ENCODE results near the gene FARSA. TPM values are rescaled to one million over a fixed set of nuclear protein-coding genes. Genes with fewer than 3 reads are reported as not detected.
A peak's percentile ranks its signal among the peaks of the same experiment; 100 is the strongest.

FARSA gene
- total and polyA plus RNA-seq, 2 of the 13 experiments (the other 11 are each of a cell fraction or from before 2014, with no cell fraction given), result 25.9 to 72.0 TPM

GRCh38 chr19:12957389-12957952 is 24.0 kb upstream of the FARSA start (continued):
- TF ChIP-seq RNF219 (CRISPR knock-in tag; IDR thresholded peaks at IDR 0.05) (peak; percentile 50; the same call in 1 of the 2 replicates), ZNF20 (CRISPR knock-in tag; IDR thresholded peaks at IDR 0.05) (0 out of 2 replicates have a peak, but pooled peaks have one; percentile 59), ZNF598 (CRISPR knock-in tag; IDR thresholded peaks at IDR 0.05; ENCODE audit: borderline replicate concordance) (peak; percentile 4; the same call in 1 of the 2 replicates), ZNF317 (CRISPR knock-in tag; IDR thresholded peaks at IDR 0.05) (peak; percentile 56; the same call in 1 of the 2 replicates), RCOR2 (CRISPR knock-in tag; IDR thresholded peaks at IDR 0.05) (peak; percentile 53; the same call in 1 of the 2 replicates), MED8 (CRISPR knock-in tag; IDR thresholded peaks at IDR 0.05; ENCODE audit: insufficient replicate concordance) (peak; percentile 11)

- Histone ChIP-seq H3K4me2 (ENCODE audit: low read depth, low read length) (peak within 1 kb of the TSS; percentile 82), H3K79me2 (ENCODE audit: insufficient read depth, low read length) (peaks cover 24% of the 10 kb centered on the region), H2AFZ (ENCODE audit: low read length) (peak within 1 kb of the TSS; percentile 9), H4K20me1 (ENCODE audit: insufficient read depth, low read length) (no peaks in the 10 kb centered on the region), H3K27me3 (ENCODE audit: control insufficient read depth in 1 of 2, insufficient read depth in 2 of 2, low read length in 2 of 2) (no peaks in the 10 kb centered on the region), H3K4me1 (ENCODE audit: insufficient read depth, low read length) (peaks cover 23% of the 10 kb centered on the region), H3K9me3 (ENCODE audit: low read length) (no peaks in the 10 kb centered on the region), H3K4me3 (replicated peaks in 1 of 3; ENCODE audit: insufficient read depth in 1 of 3, low read depth in 2 of 3, low read length in 3 of 3) (peak within 1 kb of the TSS; percentile 82 to 93 (median 89)), H3K27ac (ENCODE audit: extremely low read length, insufficient read depth, low read length) (peak within 1 kb of the TSS; percentile 88), H3K9ac (ENCODE audit: insufficient read depth, low read depth, low read length) (peak within 1 kb of the TSS; percentile 93), H3K36me3 (replicated peaks in 1 of 2; ENCODE audit: control insufficient read depth in 1 of 2, insufficient read depth in 2 of 2, low read length in 2 of 2) (peaks cover 8 to 24% of the 10 kb centered on the region in 2 experiments; a peak in 4 of 5 replicates)
- WGBS (ENCODE audit: low lambda C conversion rate), result under 1% methylated on average over 28 of the region's 84 CpGs
- in situ Hi-C loops (cut with HindIII; ENCODE audit: extremely low pct_ligation_motif_present, low pct_unique_long_range_greater_than_20kb) (no loop called here), intact Hi-C loops (cut with micrococcal nuclease; ENCODE audit: unreplicated experiment) (no loop called here)
- DNase-seq (ENCODE audit: low spot score), result peak; percentile 67
- peak; percentile 92 for ATAC-seq
- FAIRE-seq, result no peak
- POLR2A ChIA-PET, result interaction anchor here (0.7 to 3.9 kb wide), 5 partner anchors 9 to 75 kb away, joined by 3 to 25 read pairs (median 6); partner anchors contain the start of genes GCDH and RAD23A
- BruUV-seq (replicated peaks), result no TSS peak
- CTCF ChIA-PET (ENCODE audit: low intra/inter-chr PET ratio, low total read pairs), result no interaction called here
- no peak for TF ChIP-seq ZNF841 (CRISPR knock-in tag; IDR thresholded peaks at IDR 0.05; ENCODE audit: borderline replicate concordance)
- TF ChIP-seq MAF1 (CRISPR knock-in tag; IDR thresholded peaks at IDR 0.05; ENCODE audit: borderline replicate concordance), result no peak
- no peak; the same call in 1 of the 2 replicates for TF ChIP-seq MED13 (CRISPR knock-in tag; IDR thresholded peaks at IDR 0.05)
- no peak for TF ChIP-seq TCF7L2 (IDR thresholded peaks at IDR 0.05; ENCODE audit: low read depth, low read length)
- TF ChIP-seq ZNF280B (CRISPR knock-in tag; IDR thresholded peaks at IDR 0.05; ENCODE audit: borderline replicate concordance), result peak; percentile 55; the same call in 1 of the 2 replicates
- TF ChIP-seq U2AF2 (IDR thresholded peaks at IDR 0.05; ENCODE audit: low read depth, low read length), result no peak
- peak; percentile 51; the same call in 1 of the 2 replicates for TF ChIP-seq DRAP1 (CRISPR knock-in tag; IDR thresholded peaks at IDR 0.05)
- no peak for TF ChIP-seq ZNF816 (CRISPR knock-in tag; IDR thresholded peaks at IDR 0.05; ENCODE audit: borderline replicate concordance)
- no peak for TF ChIP-seq ZNF260 (CRISPR knock-in tag; IDR thresholded peaks at IDR 0.05; ENCODE audit: borderline replicate concordance, low read depth)
- TF ChIP-seq KLF6 (CRISPR knock-in tag; IDR thresholded peaks at IDR 0.05), result peak; percentile 86; the same call in 1 of the 2 replicates
- TF ChIP-seq ZNF136 (CRISPR knock-in tag; IDR thresholded peaks at IDR 0.05; ENCODE audit: low read depth), result no peak
Measured at GRCh38 chr19:12956446-12957388, 23.2 kb upstream of the FARSA start, which contains the start of gene GADD45GIP1. Gene GADD45GIP1, minus strand, starts transcription at chr19:12957223. Its CDS starts 11 bp downstream, at chr19:12957212.

All from HepG2 (cell line).